ENCODE data around the gene AREG. TPM values are rescaled to one million over a fixed set of nuclear protein-coding genes. Genes with fewer than 3 reads are reported as not detected.

Gene AREG
- total RNA-seq, 1 experiment from 2014 or later = 1.9 TPM

GRCh38 chr4:74504212-74504611 lies 59.3 kb downstream of the AREG start:
- DNase-seq (ENCODE audit: low read depth) = peak; percentile 50

Other genes starting within 250 kb of the AREG start
- not detected in 2 replicates for gene EPGN, start 136.7 kb upstream of the AREG start, total RNA-seq (2014; rRNA removed; shearing (Covaris generic))
- gene EREG, start 80.0 kb upstream of the AREG start, total RNA-seq (2014; rRNA removed; shearing (Covaris generic)) = not detected in 2 replicates